Prostate gland (tissue), 2 donors: ENCODE measurements around the gene TSPAN32. TPM values are rescaled to one million over a fixed set of nuclear protein-coding genes. Genes with fewer than 3 reads are reported as not detected.

Experiments used
- DNase-seq: peaks from one replicate; pipeline ENCODE4 v3.0.0-alpha.2; 2019; ENCODE audit warnings: low spot score
- H3K27ac ChIP-seq, 2 donors: fragments of 200-600 bp; sonication (generic); 2 replicates each; pipeline ENCODE4 v1.5.1; 2017 to 2019
- H3K27me3 ChIP-seq: fragments of 200-600 bp; sonication (generic); replicated peaks from 2 replicates; pipeline ENCODE4 v1.5.1; 2019; ENCODE audit not compliant: insufficient read depth
- H3K36me3 ChIP-seq, 2 donors: fragments of 200-600 bp; sonication (generic); 1 replicate in 1 of 2; 2 replicates in 1 of 2; pipeline versions ENCODE4 v1.5.1 to v1.8.1; 2017 to 2019
- H3K4me1 ChIP-seq: fragments of 200-600 bp; sonication (generic); replicated peaks from 2 replicates; pipeline ENCODE4 v1.5.1; 2019
- H3K4me3 ChIP-seq, 2 donors: fragments of 200-600 bp; sonication (generic); 2 replicates each; pipeline ENCODE4 v1.5.1; 2017 to 2019
- H3K9me3 ChIP-seq: fragments of 200-600 bp; sonication (generic); 2 replicates; pipeline ENCODE4 v1.5.1; 2017
- POLR2A ChIP-seq: fragments of 450-650 bp; IDR thresholded peaks from one replicate; pipeline ENCODE4 v1.6.1; 2016; ENCODE audit warnings: antibody characterized with exemption, mild to moderate bottlenecking
- POLR2AphosphoS5 ChIP-seq: sonication (generic); formaldehyde crosslinking; IDR thresholded peaks from one replicate; pipeline ENCODE4 v1.6.1; 2017; ENCODE audit warnings: antibody characterized with exemption
- WGBS: methylation state at CpG from one replicate; pipeline ENCODE4 v1.1.5; 2018; 5-methylcytosine and 5-hydroxymethylcytosine counted together
- intact Hi-C: fragments of 100-400 bp; cut with DNase I; formaldehyde crosslinking; loops from one replicate; pipeline ENCODE4 v1.14.2; 2022
- total RNA-seq, 2 donors: library from RNA; depleted of rRNA; stranded (reverse); fragments of >200 nt; gene quantifications; one replicate each; pipeline ENCODE4 v1.1.0, GENCODE V29; 2016
- TF ChIP-seq, protein P1 (sequence below), 4 experiments: fragments of 200-600 bp in 2 of 4; fragments of 450-650 bp in 2 of 4; sonication (generic) in 2 of 4; IDR thresholded peaks; 1 replicate in 3 of 4; 2 replicates in 1 of 4; pipeline ENCODE4 v1.5.1; 2016 to 2019; ENCODE audit warnings: antibody characterized with exemption in 4 of 4, mild to moderate bottlenecking in 2 of 4, moderate library complexity in 2 of 4

TSPAN32 gene
- total RNA-seq, 2 donors from 2014 or later: not detected

- peaks cover 11% of the 10 kb centered on the region for H3K4me1 ChIP-seq
- TF ChIP-seq, protein P1, sequence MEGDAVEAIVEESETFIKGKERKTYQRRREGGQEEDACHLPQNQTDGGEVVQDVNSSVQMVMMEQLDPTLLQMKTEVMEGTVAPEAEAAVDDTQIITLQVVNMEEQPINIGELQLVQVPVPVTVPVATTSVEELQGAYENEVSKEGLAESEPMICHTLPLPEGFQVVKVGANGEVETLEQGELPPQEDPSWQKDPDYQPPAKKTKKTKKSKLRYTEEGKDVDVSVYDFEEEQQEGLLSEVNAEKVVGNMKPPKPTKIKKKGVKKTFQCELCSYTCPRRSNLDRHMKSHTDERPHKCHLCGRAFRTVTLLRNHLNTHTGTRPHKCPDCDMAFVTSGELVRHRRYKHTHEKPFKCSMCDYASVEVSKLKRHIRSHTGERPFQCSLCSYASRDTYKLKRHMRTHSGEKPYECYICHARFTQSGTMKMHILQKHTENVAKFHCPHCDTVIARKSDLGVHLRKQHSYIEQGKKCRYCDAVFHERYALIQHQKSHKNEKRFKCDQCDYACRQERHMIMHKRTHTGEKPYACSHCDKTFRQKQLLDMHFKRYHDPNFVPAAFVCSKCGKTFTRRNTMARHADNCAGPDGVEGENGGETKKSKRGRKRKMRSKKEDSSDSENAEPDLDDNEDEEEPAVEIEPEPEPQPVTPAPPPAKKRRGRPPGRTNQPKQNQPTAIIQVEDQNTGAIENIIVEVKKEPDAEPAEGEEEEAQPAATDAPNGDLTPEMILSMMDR (IDR thresholded peaks at IDR 0.05): no peak
- TF ChIP-seq POLR2A (no peak), POLR2AphosphoS5 (no peak)
- H3K36me3 ChIP-seq: no peaks in the 10 kb centered on the region
- peak; percentile 6 for DNase-seq
- WGBS: 82% methylated on average over 24 of the region's 26 CpGs
- no peaks in the 10 kb centered on the region for H3K27me3 ChIP-seq
- H3K9me3 ChIP-seq: no peaks in the 10 kb centered on the region
- intact Hi-C loops: no loop called here
- peak overlapping the region in 1 of 2 donors; percentile 55 for H3K4me3 ChIP-seq
- H3K27ac ChIP-seq: peak overlapping the region; percentile 75 to 77
Observed at GRCh38 chr11:2267851-2268728, 33.7 kb upstream of the TSPAN32 start.

DNA sequence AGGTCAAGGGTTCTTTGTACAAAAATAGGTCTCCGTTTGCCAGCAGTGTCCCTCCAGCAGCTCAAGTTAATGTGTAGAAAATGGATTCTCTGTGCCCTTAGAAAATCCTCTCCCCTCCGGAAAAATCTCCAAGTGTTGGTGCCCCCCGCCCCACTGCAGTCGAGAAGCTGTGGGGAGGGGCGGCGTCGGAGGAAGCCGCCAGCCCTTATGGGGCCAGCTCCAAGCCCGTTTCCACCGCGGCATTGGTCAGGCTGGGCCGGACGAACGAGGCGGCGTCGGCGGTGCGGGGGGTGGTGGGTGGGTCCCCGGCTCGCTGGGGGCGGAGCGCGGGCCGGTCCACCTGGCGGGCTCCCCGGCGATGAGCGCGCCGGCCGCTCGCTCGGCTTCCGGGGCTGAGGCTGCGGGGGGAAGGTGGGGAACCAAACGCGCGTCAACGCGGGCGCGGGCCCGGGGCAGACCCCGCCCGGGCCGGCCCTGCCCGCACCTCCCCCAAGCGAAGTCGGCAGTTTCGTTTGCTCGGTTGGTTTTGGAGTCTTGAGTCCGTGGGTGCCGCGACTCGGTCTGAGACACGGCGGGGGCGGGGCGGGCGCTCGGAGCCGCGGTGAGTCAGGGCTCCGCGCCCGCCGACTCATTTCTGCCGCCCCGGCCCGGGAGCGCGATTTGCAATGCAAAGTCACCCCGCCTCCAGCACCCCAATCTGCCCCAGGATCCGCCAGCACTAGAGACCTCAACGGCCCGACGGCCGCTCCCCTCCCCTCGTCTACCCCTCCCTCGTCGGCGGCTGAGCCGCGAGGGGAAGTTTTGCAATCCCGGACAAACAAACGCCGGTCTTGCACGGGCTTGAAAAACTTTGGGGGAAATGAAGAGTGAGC is 32.8 kb upstream of the TSPAN32 start:
- H3K9me3 ChIP-seq: no peaks in the 10 kb centered on the region
- 2% methylated on average over 63 of the region's 89 CpGs for WGBS
- DNase-seq: peak; percentile 72
- peak overlapping the region; percentile 40 to 55 for H3K4me3 ChIP-seq
- H3K27ac ChIP-seq: peak overlapping the region; percentile 75 to 77
- H3K36me3 ChIP-seq: no peaks in the 10 kb centered on the region
- peaks cover 11% of the 10 kb centered on the region for H3K4me1 ChIP-seq
- intact Hi-C loops: no loop called here
- H3K27me3 ChIP-seq: no peaks in the 10 kb centered on the region
- TF ChIP-seq POLR2A (peak; percentile 42), POLR2AphosphoS5 (peak; percentile 36)
- TF ChIP-seq, protein P1 (IDR thresholded peaks at IDR 0.05): no peak

GRCh38 chr11:2269601-2270321 is 32.1 kb upstream of the TSPAN32 start:
- H3K4me3 ChIP-seq: peak overlapping the region; percentile 40 to 55
- WGBS: under 1% methylated on average over 55 of the region's 104 CpGs
- H3K27me3 ChIP-seq: no peaks in the 10 kb centered on the region
- no peaks in the 10 kb centered on the region for H3K9me3 ChIP-seq
- intact Hi-C loops: no loop called here
- peak; percentile 75 for DNase-seq
- no peaks in the 10 kb centered on the region for H3K36me3 ChIP-seq
- H3K27ac ChIP-seq: peak overlapping the region; percentile 75 to 77
- peaks cover 11% of the 10 kb centered on the region for H3K4me1 ChIP-seq
- no peak for TF ChIP-seq POLR2A
- TF ChIP-seq POLR2AphosphoS5: peak; percentile 29
- TF ChIP-seq, protein P1 (IDR thresholded peaks at IDR 0.05): peak in 3 of 4 experiments; percentile 39 to 68 (median 63)

GRCh38 chr11:2270322-2271076 is 31.3 kb upstream of the TSPAN32 start, which contains the start of gene ASCL2:
TSS of gene ASCL2 (minus strand) at chr11:2270588. CDS start at chr11:2270332, 256 bp downstream.
- Histone ChIP-seq H3K4me3 (peak within 1 kb of the TSS; percentile 40 to 55), H3K27me3 (no peaks in the 10 kb centered on the region), H3K4me1 (peaks cover 11% of the 10 kb centered on the region), H3K36me3 (no peaks in the 10 kb centered on the region), H3K9me3 (no peaks in the 10 kb centered on the region), H3K27ac (peak within 1 kb of the TSS; percentile 75 to 77)
- TF ChIP-seq POLR2AphosphoS5 (no peak), POLR2A (peak; percentile 12)
- intact Hi-C loops: no loop called here
- WGBS: 2% methylated on average over 65 of the region's 89 CpGs
- DNase-seq: no peak
